Measurements from ENCODE around the gene ADARB1. TPM values are rescaled to one million over a fixed set of nuclear protein-coding genes. Genes with fewer than 3 reads are reported as not detected.

The ADARB1 gene
- total and polyA plus RNA-seq, 2 experiments from 2014 or later = 4.8 to 14.8 TPM

DNA sequence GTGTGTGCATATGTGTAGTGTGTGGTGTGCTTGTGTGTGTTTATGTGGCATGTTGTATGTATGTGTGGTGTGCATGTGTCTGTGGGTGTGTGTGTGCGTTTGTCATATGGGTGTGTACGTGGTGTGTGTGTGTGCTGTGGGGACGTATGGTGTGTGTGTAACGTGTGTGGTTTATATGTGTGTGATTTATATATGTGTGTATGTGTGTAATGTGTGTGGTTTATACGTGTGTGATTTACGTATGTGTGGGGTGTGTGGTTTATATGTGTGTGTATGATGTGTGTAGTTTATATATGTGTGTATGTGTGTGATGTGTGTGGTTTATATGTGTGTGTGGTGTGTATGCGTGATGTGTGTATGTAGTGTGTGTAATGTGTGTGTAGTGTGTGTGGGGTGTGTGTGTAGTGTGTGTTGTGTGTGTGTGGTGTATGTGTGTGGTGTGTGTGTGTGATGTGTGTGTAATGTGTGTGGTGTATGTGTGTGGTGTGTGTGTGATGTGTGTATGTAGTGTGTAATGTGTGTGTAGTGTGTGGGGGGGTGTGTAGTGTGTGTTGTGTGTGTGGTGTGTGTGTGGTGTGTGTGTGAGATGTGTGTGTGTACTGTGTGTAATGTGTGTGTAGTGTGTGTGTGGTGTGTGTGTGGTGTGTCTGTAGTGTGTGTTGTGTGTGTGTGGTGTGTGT, 32.3 kb upstream of the ADARB1 start:
- no peaks in the 10 kb centered on the region; the same call in 2 of the 3 replicates for H3K36me3 Mint-ChIP-seq (ENCODE audit: low read depth)
- ATAC-seq (no peak), DNase-seq (ENCODE audit: low spot score) (no peak)
- Histone ChIP-seq H3K79me2 (replicated peaks; ENCODE audit: insufficient read depth) (no peaks in the 10 kb centered on the region), H3K27ac (ENCODE audit: low read depth) (no peak overlapping the region), H3K4me2 (no peak overlapping the region), H2AFZ (no peak overlapping the region), H3F3A (replicated peaks; ENCODE audit: low read depth) (no peaks in the 10 kb centered on the region), H3K27me3 (ENCODE audit: insufficient read depth) (no peaks in the 10 kb centered on the region), H4K20me1 (replicated peaks; ENCODE audit: insufficient read depth) (no peaks in the 10 kb centered on the region), H3K36me3 (ENCODE audit: insufficient read depth) (no peaks in the 10 kb centered on the region), H3K9me2 (ENCODE audit: insufficient read depth) (no peaks in the 10 kb centered on the region), H3K4me1 (ENCODE audit: insufficient read depth) (no peaks in the 10 kb centered on the region), H3K4me3 (no peak overlapping the region)
- no peak overlapping the region; the same call in 2 of the 3 replicates for H3K4me3 Mint-ChIP-seq
- TF ChIP-seq, protein P1, sequence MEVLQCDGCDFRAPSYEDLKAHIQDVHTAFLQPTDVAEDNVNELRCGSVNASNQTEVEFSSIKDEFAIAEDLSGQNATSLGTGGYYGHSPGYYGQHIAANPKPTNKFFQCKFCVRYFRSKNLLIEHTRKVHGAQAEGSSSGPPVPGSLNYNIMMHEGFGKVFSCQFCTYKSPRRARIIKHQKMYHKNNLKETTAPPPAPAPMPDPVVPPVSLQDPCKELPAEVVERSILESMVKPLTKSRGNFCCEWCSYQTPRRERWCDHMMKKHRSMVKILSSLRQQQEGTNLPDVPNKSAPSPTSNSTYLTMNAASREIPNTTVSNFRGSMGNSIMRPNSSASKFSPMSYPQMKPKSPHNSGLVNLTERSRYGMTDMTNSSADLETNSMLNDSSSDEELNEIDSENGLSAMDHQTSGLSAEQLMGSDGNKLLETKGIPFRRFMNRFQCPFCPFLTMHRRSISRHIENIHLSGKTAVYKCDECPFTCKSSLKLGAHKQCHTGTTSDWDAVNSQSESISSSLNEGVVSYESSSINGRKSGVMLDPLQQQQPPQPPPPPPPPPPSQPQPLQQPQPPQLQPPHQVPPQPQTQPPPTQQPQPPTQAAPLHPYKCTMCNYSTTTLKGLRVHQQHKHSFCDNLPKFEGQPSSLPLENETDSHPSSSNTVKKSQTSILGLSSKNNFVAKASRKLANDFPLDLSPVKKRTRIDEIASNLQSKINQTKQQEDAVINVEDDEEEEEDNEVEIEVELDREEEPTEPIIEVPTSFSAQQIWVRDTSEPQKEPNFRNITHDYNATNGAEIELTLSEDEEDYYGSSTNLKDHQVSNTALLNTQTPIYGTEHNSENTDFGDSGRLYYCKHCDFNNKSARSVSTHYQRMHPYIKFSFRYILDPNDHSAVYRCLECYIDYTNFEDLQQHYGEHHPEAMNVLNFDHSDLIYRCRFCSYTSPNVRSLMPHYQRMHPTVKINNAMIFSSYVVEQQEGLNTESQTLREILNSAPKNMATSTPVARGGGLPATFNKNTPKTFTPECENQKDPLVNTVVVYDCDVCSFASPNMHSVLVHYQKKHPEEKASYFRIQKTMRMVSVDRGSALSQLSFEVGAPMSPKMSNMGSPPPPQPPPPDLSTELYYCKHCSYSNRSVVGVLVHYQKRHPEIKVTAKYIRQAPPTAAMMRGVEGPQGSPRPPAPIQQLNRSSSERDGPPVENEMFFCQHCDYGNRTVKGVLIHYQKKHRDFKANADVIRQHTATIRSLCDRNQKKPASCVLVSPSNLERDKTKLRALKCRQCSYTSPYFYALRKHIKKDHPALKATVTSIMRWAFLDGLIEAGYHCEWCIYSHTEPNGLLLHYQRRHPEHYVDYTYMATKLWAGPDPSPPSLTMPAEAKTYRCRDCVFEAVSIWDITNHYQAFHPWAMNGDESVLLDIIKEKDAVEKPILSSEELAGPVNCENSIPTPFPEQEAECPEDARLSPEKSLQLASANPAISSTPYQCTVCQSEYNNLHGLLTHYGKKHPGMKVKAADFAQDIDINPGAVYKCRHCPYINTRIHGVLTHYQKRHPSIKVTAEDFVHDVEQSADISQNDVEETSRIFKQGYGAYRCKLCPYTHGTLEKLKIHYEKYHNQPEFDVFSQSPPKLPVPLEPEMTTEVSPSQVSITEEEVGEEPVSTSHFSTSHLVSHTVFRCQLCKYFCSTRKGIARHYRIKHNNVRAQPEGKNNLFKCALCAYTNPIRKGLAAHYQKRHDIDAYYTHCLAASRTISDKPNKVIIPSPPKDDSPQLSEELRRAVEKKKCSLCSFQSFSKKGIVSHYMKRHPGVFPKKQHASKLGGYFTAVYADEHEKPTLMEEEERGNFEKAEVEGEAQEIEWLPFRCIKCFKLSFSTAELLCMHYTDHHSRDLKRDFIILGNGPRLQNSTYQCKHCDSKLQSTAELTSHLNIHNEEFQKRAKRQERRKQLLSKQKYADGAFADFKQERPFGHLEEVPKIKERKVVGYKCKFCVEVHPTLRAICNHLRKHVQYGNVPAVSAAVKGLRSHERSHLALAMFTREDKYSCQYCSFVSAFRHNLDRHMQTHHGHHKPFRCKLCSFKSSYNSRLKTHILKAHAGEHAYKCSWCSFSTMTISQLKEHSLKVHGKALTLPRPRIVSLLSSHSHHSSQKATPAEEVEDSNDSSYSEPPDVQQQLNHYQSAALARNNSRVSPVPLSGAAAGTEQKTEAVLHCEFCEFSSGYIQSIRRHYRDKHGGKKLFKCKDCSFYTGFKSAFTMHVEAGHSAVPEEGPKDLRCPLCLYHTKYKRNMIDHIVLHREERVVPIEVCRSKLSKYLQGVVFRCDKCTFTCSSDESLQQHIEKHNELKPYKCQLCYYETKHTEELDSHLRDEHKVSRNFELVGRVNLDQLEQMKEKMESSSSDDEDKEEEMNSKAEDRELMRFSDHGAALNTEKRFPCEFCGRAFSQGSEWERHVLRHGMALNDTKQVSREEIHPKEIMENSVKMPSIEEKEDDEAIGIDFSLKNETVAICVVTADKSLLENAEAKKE (CRISPR knock-in tag; IDR thresholded peaks at IDR 0.05) = no peak
- TF ChIP-seq STAT1 (IDR thresholded peaks at IDR 0.05; ENCODE audit: unreplicated experiment) (no peak), JUNB (IDR thresholded peaks at IDR 0.05; ENCODE audit: unreplicated experiment) (no peak), EZH2 (IDR thresholded peaks at IDR 0.05; ENCODE audit: low read depth, unreplicated experiment) (no peak)
- TF ChIP-seq, protein P2, sequence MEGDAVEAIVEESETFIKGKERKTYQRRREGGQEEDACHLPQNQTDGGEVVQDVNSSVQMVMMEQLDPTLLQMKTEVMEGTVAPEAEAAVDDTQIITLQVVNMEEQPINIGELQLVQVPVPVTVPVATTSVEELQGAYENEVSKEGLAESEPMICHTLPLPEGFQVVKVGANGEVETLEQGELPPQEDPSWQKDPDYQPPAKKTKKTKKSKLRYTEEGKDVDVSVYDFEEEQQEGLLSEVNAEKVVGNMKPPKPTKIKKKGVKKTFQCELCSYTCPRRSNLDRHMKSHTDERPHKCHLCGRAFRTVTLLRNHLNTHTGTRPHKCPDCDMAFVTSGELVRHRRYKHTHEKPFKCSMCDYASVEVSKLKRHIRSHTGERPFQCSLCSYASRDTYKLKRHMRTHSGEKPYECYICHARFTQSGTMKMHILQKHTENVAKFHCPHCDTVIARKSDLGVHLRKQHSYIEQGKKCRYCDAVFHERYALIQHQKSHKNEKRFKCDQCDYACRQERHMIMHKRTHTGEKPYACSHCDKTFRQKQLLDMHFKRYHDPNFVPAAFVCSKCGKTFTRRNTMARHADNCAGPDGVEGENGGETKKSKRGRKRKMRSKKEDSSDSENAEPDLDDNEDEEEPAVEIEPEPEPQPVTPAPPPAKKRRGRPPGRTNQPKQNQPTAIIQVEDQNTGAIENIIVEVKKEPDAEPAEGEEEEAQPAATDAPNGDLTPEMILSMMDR (conservative IDR thresholded peaks at IDR 0.05; ENCODE audit: low read depth in 2 of 2) = no peak
- H3K27me3 Mint-ChIP-seq (ENCODE audit: insufficient read depth, low read depth, poor library complexity) = no peaks in the 10 kb centered on the region
- H3K4me1 Mint-ChIP-seq = peaks cover 2% of the 10 kb centered on the region; the same call in 2 of the 3 replicates
- no peak overlapping the region for H3K27ac Mint-ChIP-seq
- peaks cover 7% of the 10 kb centered on the region for H3K9me3 Mint-ChIP-seq
